ENCODE data around the gene APOA4. TPM values are rescaled to one million over a fixed set of nuclear protein-coding genes. Genes with fewer than 3 reads are reported as not detected.

APOA4 gene
- total and polyA plus RNA-seq, 9 of the 15 experiments (the other 6 are each of a cell fraction or from before 2014, with no cell fraction given): 0.07 TPM; not detected in 8

GRCh38 chr11:116786326-116786725, 36.8 kb downstream of the APOA4 start:
- peaks cover 54% of the 10 kb centered on the region for H3K36me3 ChIP-seq (ENCODE audit: control insufficient read depth, insufficient read depth, low read length)
- H3K4me3 ChIP-seq: peak overlapping the region; percentile 98; the same call in 1 of the 2 replicates

More at GRCh38 chr11:116786326-116786725, 36.8 kb downstream of the APOA4 start:
- ChIA-PET CTCF (ENCODE audit: low intra/inter-chr PET ratio) (no interaction called here), POLR2A (interaction anchor here (0.8 to 2.8 kb wide), 5 partner anchors 9 to 27 kb away, joined by 3 to 15 read pairs (median 3); partner anchors contain the start of gene BUD13)
- Histone ChIP-seq H3K79me2 (ENCODE audit: control insufficient read depth, insufficient read depth, low read length) (peaks cover 24% of the 10 kb centered on the region), H3K9ac (ENCODE audit: insufficient read depth in 1 of 2, low read depth in 2 of 2, low read length in 2 of 2) (peak overlapping the region in 1 of 2 experiments; percentile 88; a peak in 2 of 4 replicates), H3K27me3 (ENCODE audit: control insufficient read depth in 2 of 2, insufficient read depth in 2 of 2, low read length in 2 of 2) (no peaks in the 10 kb centered on the region), H3K27ac (ENCODE audit: extremely low read depth, low read depth, low read length) (no peak overlapping the region), H4K20me1 (replicated peaks; ENCODE audit: control insufficient read depth, insufficient read depth, low read length) (no peaks in the 10 kb centered on the region), H2AFZ (ENCODE audit: low read depth, low read length) (no peak overlapping the region), H3K9me1 (ENCODE audit: control insufficient read depth, insufficient read depth, low read length) (no peaks in the 10 kb centered on the region), H3K4me2 (ENCODE audit: insufficient read depth, low read length) (peak overlapping the region; percentile 92), H3K4me1 (replicated peaks in 1 of 2; ENCODE audit: control insufficient read depth in 2 of 2, insufficient read depth in 2 of 2, low read length in 2 of 2) (peaks cover 19 to 24% of the 10 kb centered on the region in 2 experiments; a peak in 4 of 5 replicates), H3K9me3 (replicated peaks; ENCODE audit: control insufficient read depth, insufficient read depth, low read depth, low read length) (no peaks in the 10 kb centered on the region)
- 28% methylated on average over 2 of the region's 2 CpGs for WGBS (ENCODE audit: insufficient coverage, low coverage, missing lambda C conversion rate)
- FAIRE-seq (no peak), DNase-seq (ENCODE audit: extremely low read depth in 1 of 4, low spot score in 3 of 4) (no peak), ATAC-seq (no peak)
- intact Hi-C loops (cut with micrococcal nuclease) (no loop called here), in situ Hi-C loops (cut with MboI) (loop anchor here (5.0 kb wide), 1 partner anchor 316 kb away; no protein-coding TSS in a partner anchor)
- TF ChIP-seq MYNN (IDR thresholded peaks at IDR 0.05) (no peak), MYNN (CRISPR knock-in tag; IDR thresholded peaks at IDR 0.05) (no peak), ZNF316 (IDR thresholded peaks at IDR 0.05) (peak; percentile 29; the same call in 1 of the 2 replicates), TCF3 (CRISPR knock-in tag; IDR thresholded peaks at IDR 0.05) (peak; percentile 69), CHAMP1 (IDR thresholded peaks at IDR 0.05) (no peak), CBFA2T3 (IDR thresholded peaks at IDR 0.05) (peak; percentile 64), EP300 (IDR thresholded peaks at IDR 0.05; ENCODE audit: low read length) (no peak), CBFA2T2 (conservative IDR thresholded peaks at IDR 0.05) (0 out of 2 replicates have a peak, but pooled peaks have one; percentile 25), MEIS2 (IDR thresholded peaks at IDR 0.05; ENCODE audit: partially characterized antibody) (peak; percentile 21), ATF4 (CRISPR knock-in tag; IDR thresholded peaks at IDR 0.05) (no peak)
- no TSS peak for BruUV-seq (replicated peaks)
